Measurements from ENCODE around the gene FNDC3B.

DNA sequence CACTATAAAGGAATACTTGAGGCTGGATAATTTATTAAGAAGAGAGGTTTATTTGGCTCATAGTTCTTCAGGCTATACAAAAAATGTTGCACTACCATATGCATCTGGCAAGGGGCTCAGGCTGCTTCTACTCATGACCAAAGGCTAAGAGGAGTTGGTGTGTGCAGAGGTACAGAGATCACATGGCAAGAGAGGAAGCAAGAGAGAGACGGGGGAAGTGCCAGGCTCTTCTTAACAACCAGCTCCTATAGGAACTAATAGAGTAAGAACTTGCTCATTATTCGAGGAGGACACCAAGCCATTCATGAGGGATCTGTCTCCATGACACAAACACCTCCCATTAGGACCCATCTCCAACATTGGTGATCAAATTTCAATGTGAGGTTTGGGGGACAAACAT is 6.0 kb upstream of the FNDC3B start:
- no peak for TF ChIP-seq POLR2A (IDR thresholded peaks at IDR 0.05)
- TF ChIP-seq, protein P1, sequence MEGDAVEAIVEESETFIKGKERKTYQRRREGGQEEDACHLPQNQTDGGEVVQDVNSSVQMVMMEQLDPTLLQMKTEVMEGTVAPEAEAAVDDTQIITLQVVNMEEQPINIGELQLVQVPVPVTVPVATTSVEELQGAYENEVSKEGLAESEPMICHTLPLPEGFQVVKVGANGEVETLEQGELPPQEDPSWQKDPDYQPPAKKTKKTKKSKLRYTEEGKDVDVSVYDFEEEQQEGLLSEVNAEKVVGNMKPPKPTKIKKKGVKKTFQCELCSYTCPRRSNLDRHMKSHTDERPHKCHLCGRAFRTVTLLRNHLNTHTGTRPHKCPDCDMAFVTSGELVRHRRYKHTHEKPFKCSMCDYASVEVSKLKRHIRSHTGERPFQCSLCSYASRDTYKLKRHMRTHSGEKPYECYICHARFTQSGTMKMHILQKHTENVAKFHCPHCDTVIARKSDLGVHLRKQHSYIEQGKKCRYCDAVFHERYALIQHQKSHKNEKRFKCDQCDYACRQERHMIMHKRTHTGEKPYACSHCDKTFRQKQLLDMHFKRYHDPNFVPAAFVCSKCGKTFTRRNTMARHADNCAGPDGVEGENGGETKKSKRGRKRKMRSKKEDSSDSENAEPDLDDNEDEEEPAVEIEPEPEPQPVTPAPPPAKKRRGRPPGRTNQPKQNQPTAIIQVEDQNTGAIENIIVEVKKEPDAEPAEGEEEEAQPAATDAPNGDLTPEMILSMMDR (IDR thresholded peaks at IDR 0.05): no peak
- no peak for TF ChIP-seq EP300 (IDR thresholded peaks at IDR 0.05)
